NCI-H1694 treated with DMSO at 0.1 percent for 48 hours (cell line): Measurements from ENCODE around the gene RAG2.
"Not testable (repeated sequence)": the region's sequence is repeated elsewhere in the genome, so short reads cannot be mapped to it uniquely, and the experiment has no call there.

ENCODE experiments used
- DNase-seq: peaks from one replicate; lab custom pipeline; 2025; lab: John Stamatoyannopoulos, UW

RAG2 gene

DNA sequence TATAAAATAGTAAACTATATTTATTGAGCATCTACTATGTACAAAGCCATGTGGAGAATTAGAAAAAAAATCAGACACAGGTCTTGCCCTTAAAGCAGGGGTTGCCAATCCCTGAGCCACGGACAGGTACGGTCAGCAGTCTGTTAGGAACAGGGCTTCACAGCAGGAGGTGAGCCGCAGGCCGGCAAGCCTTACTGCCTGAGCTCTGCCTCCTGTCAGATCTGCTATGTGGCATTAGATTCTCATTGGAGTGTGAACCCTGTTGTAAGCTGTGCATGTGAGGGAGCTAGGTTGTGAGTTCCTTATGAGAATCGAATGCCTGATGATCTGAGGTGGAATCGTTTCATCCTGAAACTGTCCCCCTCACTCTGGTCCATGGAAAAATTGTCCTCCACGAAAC is 2.1 kb upstream of the RAG2 start:
- no peak for DNase-seq

DNA sequence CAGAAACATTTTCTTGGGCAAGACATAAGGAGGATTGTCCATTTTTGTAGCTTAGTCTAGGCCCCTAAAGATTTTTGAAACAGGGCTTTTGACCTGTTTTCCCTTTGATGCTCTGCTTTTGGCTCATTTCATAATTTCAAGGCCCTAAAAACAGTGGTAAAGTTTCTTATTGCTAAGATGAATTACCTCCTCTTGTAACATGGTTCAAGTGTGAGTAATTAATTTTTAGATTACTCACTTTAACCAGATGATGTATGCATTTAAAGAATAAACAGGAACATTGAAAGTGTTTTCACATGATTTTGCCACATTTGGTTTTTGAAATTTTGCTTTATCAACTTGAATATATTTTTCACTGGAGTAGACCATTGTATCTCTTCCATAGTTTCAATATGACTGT is 1.2 kb downstream of the RAG2 start:
- DNase-seq: no peak

DNA sequence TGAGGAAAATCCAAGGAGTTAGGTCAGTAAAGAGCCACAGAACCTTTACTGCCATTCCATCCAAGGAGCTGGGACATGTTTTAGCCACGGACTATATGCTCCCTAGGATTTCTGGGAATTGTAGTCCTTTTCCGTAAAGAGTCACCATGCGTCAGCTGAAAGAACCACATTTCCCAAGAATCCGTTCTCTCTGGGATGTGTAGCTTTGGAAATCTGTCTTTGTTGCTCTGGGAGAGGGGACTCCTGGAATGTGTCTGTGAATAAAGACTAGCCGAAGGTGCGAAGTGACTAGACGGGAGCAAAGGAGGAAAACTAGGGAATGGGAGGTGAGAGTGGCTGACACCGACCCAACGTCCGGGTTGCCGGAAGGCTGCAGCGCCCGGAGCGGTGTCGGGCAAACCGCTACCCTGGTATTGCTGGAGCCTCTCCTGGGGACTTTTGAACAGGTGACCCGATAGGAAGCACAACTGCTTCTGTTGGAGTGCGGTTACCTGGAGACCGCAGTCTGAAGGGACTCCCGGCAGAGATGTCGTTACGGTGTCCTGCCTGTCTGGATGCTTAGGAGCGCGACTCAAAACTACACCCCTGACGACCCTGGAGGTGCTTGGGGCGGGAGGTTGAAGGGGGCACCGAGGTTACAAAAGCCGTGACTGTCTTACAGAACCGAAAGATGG is 3.6 kb downstream of the RAG2 start, which contains the start of gene IFTAP:
Gene IFTAP, plus strand, starts transcription at position 187 of the 674 bp plus-strand sequence. CDS start 15,602 bp downstream, outside the sequence.
- DNase-seq: peak; percentile 67

DNA sequence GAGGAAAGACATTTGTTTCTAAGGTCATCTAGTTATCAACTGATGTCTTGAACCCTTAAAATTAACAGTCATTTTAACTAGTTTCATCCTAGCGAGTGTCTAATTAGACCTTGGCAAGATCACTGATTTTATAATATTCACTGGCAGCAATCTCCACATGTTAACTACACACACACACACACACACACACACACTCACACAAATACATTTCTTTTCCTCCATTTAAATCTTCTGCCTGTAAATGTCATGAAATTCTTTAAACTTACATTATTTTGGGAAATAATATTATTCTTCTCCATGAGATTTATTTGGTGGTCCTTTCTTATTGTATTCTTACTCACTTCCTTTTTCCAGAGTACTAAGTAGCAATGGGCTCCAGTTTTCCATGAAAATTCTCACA is 6.6 kb downstream of the RAG2 start:
- DNase-seq: no peak

DNA sequence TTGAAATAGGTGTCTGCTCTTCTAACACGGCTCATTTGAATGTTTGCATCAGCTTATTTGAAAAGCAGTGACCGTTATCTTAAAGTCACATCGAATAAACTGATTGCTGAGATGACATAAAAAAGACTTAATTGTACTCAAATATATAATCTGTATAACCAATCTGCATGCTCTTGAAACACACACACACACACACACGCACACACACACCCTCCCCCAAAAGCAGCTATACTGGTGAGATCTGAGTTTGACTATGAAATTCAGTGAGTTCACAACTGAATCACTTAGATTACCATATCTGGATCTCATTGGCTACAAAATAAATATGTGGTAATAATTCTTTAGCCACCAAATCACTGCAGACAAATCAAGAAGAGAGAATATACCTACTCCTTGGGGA is 7.5 kb downstream of the RAG2 start:
- no peak for DNase-seq

DNA sequence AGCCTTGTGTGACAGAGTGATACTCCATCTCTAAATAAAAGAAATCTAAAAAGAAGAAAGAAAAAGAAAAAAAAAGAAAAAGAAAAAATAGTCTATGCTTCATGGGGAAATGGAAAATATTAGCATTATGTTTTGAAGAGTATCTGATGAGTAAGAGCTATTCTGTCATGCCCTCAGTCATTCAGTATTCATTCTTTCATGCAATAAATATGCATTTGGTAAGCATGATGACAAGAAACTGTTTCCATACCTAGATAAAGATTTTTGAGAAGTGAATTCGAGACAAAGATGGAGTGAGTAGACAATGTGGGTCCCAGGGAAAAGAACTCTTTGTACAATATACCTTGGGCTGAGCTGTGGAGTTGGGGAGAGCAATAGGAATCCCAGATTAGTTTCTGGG is 9.9 kb downstream of the RAG2 start:
- DNase-seq: no peak

DNA sequence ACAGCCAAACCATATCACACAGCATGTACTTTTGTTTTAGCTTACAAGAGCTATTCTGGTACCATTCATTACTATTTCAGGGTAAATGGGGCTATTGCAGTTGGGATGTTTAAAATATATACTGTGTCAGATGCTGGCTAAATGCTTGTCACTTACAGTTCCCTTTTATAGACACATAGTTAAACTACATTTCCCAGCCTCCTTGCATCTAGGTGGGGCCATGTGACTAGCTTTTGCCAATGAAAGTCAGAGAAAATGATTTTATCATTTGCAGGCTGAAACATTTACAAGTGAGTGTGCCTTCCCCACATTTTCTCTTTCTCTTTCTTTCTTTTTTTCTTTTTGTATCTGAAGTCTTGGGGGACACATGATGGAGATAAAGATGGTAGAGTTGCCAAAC is 11.5 kb downstream of the RAG2 start:
- DNase-seq: no peak

DNA sequence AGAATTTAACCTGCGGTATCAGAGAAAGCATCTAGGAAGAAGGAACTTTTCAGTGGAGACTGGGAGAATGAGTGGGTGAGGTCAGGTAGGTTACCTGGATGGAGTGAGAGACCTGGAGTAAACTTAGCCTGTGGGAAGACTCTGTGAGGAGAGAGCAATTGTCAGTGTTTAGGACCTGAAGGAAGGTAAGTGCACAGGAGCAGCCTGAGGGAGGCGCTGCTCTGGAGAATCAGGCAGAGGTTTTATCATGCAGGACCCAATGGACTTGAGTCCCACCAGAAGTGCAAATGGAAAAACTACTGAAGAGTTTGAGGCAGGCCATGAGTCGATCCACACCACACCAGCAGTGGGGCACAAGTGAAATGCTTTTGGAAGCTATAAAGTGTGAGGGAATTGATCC is 14.4 kb downstream of the RAG2 start:
- no peak for DNase-seq

DNA sequence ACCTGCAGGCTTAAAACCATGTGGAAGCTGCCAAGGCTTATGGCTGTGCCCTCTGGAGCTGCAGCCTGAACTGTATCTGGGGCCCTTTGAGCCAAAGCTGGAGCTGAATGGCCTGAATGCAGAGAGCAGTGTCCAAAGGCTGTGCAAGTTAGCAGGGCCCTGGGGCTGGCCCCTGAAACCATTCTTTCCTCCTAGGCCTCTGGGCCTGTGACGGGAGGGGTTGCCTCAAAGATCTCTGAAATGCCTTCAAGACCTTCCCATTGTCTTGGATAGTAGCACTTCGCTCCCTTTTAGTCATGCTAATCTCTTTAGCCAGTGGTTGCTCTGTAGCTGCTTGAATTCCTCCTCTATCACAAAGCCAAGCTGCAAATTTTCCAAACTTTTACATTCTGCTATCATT is 16.5 kb downstream of the RAG2 start:
- no peak for DNase-seq

DNA sequence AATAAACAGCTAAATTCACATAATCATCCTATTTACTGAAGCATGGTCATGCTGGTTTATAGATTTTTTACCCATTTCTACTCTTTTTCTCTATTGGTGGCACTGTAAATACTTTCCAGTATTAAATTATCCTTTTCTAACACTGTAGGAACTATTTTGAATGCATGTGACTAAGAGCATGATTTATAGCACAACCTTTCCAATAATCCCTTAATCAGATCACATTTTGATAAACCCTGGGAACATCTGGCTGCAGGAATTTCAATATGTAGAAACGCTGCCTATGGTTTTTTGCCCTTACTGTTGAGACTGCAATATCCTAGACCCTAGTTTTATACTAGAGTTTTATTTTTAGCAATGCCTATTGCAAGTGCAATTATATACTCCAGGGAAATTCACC is 19.6 kb downstream of the RAG2 start:
- DNase-seq: no peak

DNA sequence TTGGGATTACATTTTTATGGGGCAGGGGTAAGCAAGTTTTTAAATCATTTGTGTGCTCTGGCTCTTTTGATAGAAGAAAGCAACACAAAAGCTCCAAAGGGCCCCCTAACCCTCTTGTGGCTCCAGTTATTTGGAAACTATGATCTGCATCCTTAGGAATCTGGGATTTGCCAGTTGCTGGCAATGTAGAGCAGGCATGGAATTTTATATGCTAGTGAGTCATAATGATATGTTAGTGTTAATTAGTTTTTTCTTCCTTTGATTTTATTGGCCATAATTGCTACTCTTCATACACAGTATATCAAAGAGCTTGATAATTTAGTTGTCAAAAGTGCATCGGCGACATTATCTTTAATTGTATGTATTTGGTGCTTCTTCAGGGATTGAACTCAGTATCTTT is 20.2 kb downstream of the RAG2 start:
- DNase-seq: no peak

DNA sequence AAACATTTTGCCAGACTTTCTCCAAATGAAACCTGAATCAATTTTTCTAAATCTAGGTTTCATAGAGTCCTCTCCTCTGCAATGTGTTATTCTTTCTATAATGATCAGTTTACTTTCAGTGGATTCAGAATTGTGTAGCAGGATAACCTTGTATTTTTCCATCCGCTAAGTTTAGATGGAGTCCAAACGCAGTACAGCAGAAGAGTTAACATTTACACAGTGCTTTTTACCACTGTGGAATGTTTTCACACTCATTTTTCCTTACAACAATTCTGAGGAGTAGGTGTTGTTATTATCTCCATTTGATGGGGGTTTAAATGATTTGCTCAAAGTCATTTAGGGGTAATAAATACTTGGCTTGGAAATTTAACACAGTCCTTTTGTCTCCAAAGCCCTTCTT is 20.7 kb downstream of the RAG2 start:
- DNase-seq: no peak

DNA sequence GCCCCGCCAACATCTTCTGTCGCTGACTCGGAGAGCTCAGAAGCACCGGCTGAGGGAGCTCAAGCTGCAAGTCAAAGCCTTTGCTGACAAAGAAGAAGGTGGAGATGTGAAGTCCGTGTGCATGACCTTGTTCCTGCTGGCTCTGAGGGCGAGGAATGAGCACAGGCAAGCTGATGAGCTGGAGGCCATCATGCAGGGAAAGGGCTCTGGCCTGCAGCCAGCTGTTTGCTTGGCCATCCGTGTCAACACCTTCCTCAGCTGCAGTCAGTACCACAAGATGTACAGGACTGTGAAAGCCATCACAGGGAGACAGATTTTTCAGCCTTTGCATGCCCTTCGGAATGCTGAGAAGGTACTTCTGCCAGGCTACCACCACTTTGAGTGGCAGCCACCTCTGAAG is 23.6 kb downstream of the RAG2 start:
- DNase-seq: no peak

DNA sequence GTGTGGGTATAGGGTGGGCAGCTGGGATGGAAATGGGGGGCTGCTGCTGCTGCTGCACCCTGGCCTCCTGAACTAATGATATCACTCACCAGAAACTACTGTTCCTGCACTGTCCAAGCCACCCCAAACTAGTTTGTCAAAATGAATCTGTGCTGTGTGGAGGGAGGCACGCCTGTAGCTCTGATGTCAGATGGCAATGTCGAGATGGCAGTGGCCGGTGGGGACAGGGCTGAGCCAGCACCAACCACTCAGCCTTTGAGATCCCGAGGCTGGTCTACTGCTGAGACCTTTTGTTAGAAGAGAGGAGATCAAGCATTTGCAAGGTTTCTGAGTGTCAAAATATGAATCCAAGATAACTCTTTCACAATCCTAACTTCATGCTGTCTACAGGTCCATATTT is 28.9 kb downstream of the RAG2 start:
- no peak for DNase-seq

DNA sequence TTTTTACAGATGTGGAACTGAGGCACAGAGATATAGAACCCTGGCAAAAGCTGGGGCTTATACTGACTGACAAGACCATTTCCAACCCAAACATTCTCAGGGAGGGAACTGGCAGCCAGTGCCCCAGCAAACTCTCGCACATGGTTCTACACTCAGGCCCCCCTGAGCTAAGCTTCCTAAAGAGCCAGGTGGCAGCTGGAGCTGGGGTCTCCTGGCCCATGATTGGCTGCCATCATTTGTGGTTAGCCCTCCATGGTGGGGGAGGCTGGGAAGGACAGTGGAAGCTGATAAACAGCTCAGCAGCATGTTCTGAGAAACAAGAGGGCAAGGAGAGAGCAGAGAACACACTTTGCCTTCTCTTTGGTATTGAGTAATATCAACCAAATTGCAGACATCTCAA is 30.3 kb downstream of the RAG2 start, which contains the start of gene RAG1:
Gene RAG1, plus strand, starts transcription at position 314 of the 400 bp plus-strand sequence. CDS start 5,298 bp downstream, outside the sequence.
- DNase-seq: no peak

DNA sequence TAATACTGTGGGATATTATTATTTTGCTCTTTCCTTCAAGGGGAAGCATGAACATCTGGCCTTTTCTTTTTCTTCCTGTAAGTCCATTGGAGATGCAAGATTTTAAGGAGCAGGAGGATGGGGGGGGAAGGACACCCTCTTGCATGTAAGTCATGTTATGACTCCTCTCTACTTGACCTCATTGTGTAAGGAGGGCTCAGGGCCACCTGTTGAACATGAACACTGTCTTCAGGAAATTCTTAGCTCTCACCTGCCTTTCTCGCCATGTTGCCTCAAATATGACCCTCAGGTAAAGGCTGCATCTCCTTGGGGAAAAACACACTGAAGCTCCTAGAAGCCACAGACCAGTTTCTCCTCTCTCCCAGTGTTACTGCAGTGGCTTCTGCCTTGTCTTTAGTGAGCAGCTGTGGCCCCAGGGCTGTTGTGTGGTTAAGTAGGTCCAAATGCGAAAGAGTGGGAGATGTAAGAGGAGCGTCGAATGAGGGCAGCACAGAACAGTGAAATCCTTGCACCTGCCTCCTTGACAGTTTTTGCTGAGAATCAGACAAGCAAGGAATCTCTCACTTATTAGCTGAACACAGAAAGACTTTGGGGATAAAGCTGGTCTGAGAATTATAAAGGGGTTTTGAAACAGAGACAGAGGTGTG is 31.5 kb downstream of the RAG2 start:
- no peak for DNase-seq

DNA sequence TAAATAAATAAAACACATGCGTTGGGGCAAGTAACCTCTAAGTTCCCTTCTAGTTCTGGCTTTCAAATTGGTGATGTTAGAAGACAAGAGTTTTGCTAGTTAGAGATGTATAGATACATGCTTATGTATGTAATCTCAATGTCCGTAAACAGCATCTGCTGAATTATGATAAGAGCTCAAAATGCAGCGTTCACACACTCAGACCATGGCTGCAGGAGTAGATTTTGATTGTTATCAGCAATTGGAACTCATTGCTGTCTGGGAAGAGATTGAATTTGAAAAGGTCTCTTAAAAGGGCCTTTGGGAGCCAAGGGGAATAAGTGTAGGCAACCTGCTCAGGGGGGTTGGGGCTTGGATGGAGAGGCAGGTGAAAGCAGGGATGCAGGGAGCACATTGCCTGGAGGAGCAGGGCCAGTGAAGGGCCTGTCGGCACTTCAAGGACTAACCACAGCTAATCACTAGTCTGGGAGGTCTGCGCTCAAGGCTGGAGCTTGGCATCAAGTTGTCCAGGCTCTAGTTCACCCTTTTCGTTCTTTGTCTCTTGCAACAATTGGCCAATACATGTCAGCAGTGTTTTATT is 32.9 kb downstream of the RAG2 start:
- DNase-seq: no peak

DNA sequence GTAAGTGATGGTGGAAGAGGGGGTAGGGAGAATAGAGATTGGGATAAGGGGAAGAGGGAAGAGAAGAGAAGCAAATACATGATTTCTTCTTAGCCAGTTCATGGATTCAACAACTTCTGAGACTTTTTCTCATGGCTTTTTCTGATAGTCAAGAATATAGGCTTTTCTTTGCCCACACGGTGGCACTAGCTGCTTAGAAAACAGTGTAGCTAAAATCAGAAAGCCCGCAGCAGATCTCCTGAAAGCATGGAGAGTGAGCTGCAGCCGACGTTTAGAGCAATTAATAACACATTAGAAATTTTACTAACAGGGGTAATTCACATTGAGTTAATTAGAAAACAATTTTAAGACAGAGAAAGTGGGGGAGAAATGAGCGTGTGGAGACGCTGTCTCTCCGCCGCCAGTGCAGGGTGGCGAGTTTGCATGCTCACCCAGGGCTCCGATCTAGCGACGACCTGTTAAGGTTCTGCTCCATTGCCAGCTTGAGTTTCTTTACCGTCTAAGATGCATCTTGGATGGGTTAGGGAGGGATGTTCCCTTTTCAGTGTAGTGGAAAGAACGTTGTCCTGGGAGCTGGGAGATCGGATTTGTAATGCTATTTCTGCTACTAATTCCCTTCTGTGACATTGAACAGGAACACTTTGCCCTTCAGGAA is 33.5 kb downstream of the RAG2 start:
- peak; percentile 45 for DNase-seq

DNA sequence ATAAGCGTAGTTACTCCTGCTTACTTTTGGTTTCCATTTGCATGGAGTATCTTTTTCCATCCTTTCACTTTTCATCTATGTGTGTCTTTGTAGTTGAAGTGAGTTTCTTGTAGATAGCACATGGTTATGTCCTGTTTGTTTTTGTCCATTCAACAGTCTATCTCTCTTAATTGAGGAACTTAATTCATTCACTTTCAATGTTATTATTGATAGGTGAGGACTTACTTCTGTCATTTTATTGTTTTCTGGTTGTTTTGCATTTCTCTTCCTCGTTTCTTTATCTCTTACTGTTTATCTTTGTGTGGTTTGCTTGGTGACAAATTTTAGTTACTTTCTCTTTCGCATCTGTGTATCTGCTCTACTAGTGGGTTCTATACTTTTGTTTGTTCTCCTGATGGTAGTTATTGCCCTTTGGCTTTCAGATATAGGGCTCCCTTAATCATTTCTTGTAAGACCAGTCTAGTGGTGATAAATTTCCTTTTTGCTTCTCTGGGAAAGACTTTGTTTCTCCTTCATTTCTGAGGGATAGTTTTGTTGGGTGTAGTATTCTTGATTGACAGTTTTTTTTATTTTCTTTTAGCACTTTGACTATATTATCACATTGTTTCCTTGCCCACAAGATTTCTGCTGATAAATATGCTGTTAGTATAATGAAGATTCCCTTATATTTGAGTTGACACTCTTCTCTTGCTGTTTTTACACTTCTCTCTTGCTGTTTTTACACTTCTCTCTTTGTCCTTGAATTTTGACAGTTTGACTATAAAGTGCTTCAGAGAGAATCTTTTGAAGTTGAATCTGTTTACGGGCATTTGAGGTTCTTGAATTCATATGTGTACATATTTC is 39.2 kb downstream of the RAG2 start:
- DNase-seq: no peak

DNA sequence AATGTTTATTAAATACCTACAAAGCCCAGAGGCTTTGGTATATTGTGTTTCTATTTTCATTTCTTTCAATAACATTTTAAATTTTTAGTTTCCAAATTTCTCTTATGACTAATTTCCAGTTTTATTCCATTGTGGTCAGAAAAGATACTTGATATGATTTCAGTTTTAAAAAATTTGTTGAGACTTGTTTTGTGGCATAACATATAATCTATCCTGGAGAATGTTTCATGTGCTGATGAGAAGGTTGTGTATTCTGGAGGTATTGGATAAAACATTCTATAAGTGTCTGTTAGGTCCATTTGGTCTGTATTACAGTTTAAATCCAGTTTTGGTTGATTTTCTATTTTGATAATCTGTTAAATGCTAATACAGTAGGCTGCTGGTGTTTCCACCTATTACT is 40.0 kb downstream of the RAG2 start:
- DNase-seq: no peak

DNA sequence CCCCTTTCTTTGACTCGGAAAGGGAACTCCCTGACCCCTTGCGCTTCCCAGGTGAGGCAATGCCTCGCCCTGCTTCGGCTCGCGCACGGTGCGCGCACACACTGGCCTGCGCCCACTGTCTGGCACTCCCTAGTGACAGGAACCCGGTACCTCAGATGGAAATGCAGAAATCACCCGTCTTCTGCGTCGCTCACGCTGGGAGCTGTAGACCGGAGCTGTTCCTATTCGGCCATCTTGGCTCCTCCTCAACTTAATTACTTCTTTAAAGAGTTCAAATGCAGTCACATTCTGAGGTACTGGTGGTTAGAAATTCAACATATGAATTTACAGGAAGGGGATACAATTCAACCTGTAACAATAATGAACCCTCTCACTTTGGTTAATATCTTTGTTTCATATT is 40.6 kb downstream of the RAG2 start:
- DNase-seq: not testable (repeated sequence)
